Activated T-cell treated with anti-CD3 and anti-CD28 coated beads for 24 hours (primary cell): ENCODE data around the gene OR8H3.
"Not testable (repeated sequence)": the region's sequence is repeated elsewhere in the genome, so short reads cannot be mapped to it uniquely, and the experiment has no call there.

Experiments used
- DNase-seq: peaks from one replicate; pipeline ENCODE4 v3.0.0-alpha.2; 2020; ENCODE audit warnings: low read depth

OR8H3 gene

GRCh38 chr11:56122073-56122472, at the start of gene OR8H3:
Gene OR8H3 (plus strand): TSS chr11:56122373. CDS start chr11:56122373, 0 bp downstream.
- no peak for DNase-seq

- DNase-seq, result no peak
Observed at GRCh38 chr11:56089697-56090096, 32.5 kb upstream of the OR8H3 start.

- no peak for DNase-seq
Observed at GRCh38 chr11:56093008-56093407, 29.2 kb upstream of the OR8H3 start, which contains the start of gene OR8I2. Gene OR8I2 (plus strand): TSS chr11:56093308. CDS start chr11:56093308, 0 bp downstream.

GRCh38 chr11:56103210-56103737, 18.9 kb upstream of the OR8H3 start, which contains the start of gene OR8H2:
Gene OR8H2 (plus strand): TSS chr11:56103687. CDS start chr11:56105043, 1,356 bp downstream.
- DNase-seq, result no peak

GRCh38 chr11:56140151-56140661, 18.0 kb downstream of the OR8H3 start, which contains the start of gene OR8J3:
Gene OR8J3 (minus strand): TSS chr11:56140201. CDS start chr11:56137718, 2,483 bp downstream.
- DNase-seq, result no peak

GRCh38 chr11:56143681-56144080, 21.5 kb downstream of the OR8H3 start:
- not testable (repeated sequence) for DNase-seq

GRCh38 chr11:56151376-56151775, 29.2 kb downstream of the OR8H3 start:
- no peak for DNase-seq

GRCh38 chr11:56152333-56152732, 30.2 kb downstream of the OR8H3 start:
- no peak for DNase-seq

GRCh38 chr11:56160217-56160616, 38.0 kb downstream of the OR8H3 start, which contains the start of gene OR8K5:
Gene OR8K5 (minus strand): TSS chr11:56160317. CDS start chr11:56160317, 0 bp downstream.
- DNase-seq, result no peak

- no peak for DNase-seq
Observed at GRCh38 chr11:56163804-56164203, 41.6 kb downstream of the OR8H3 start.

- no peak for DNase-seq
Observed at GRCh38 chr11:56172256-56172830, 50.2 kb downstream of the OR8H3 start.
